H54 (cell line): ENCODE results near the gene BATF.

Experiments
- DNase-seq: peaks from one replicate; pipeline ENCODE4 v3.0.0; 2011; ENCODE audit warnings: low spot score, mixed read lengths; ENCODE audit not compliant: insufficient read length
- FAIRE-seq: peaks from 3 replicates; lab custom pipeline; 2011; peaks lifted over from hg19 to GRCh38; lab: Jason Lieb, UNC
- POLR2A ChIP-seq: IDR thresholded peaks from 2 replicates; pipeline ENCODE4 v1.6.1; 2011; ENCODE audit warnings: low read depth, mild to moderate bottlenecking, low read length

The BATF gene

DNA sequence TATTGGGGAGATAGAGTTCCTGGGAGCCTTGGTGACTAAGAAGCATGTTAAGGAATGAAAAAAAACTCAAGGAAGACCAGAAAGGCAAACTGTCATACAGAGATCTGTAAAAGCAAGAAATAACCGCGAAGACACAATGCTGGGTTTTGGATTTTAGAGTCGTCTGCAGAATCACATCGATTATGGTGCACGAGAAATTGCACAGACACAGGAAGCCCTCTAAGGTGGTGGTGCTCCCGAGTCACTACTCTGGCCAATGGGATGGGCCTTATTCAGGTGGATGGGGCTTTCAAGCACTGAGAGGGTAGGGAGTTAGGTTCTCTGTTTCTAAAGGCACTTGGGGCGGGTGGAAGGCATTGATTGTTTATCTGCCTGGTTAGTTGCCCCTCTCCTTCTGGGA, 45.9 kb downstream of the BATF start:
- no peak for DNase-seq
- no peak for FAIRE-seq
- TF ChIP-seq POLR2A = no peak

- FAIRE-seq (no peak), DNase-seq (no peak)
- TF ChIP-seq POLR2A = no peak
Measured at GRCh38 chr14:75568791-75569190, 46.5 kb downstream of the BATF start.

DNA sequence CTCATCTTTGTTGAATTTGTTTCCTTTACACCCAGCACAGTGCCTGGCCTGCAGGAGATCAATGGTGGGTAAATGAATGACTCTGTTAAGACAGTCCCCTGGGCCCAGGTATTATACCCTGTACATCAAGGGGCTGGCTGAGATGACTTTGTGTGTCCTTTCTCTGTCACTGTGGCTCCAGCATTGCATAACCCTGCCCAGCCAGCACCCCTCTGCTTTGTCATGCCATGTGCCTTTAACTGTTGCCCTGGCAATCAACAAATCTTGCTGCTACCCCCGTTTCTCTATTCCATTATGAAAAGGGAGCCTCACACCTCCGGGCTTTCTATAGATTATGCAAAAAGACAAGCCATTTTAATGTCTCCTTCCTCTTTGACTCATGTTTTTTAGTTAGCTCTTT, 48.5 kb downstream of the BATF start:
- no peak for FAIRE-seq
- no peak for TF ChIP-seq POLR2A
- DNase-seq = no peak

- no peak for TF ChIP-seq POLR2A
- DNase-seq (no peak), FAIRE-seq (no peak)
Measured at GRCh38 chr14:75572104-75572503, 49.8 kb downstream of the BATF start.

GRCh38 chr14:75577090-75577489, 54.8 kb downstream of the BATF start:
- no peak for FAIRE-seq
- TF ChIP-seq POLR2A = no peak
- DNase-seq = no peak

GRCh38 chr14:75577729-75578101, 55.4 kb downstream of the BATF start:
- no peak for TF ChIP-seq POLR2A
- DNase-seq = peak; percentile 68
- peak; percentile 76 for FAIRE-seq

DNA sequence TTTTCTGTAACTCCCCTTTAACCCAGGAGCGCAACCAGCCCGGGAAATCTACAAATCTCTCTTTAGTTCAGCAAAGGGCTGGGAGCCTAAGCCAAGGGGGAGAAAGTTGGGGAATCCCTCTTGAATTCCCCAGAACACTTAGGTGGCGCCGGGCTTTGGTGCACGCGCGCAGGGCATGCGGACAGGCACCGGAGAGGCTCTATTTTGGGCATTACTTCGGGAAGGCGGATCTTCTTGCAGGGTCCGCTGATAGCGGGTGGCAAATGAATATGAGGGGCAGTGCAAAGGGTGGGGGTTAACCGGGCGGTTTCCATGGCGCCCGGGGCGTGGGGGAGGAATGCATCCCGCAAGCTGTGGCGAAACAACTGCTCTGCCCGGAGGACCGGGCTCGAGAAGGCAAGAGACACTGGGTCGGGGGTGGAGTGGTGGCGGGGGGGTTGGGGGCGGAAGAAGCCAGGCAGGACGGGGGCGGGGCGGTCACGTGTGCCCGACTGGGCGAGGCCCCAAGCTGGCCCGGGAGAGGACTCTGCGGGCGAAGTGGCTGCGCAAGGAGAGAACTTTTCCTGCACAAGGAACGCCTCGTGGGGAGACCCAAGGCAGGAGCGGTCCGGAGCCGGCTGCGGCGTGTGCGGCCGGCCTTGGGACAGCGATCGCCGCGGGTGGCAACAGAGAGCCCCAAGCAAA, 56.0 kb downstream of the BATF start, which contains the start of gene FLVCR2:
Gene FLVCR2, plus strand, starts transcription at position 519 of the 684 bp plus-strand sequence. CDS start 353 bp downstream, outside the sequence.
- FAIRE-seq (no peak), DNase-seq (peak; percentile 59)

DNA sequence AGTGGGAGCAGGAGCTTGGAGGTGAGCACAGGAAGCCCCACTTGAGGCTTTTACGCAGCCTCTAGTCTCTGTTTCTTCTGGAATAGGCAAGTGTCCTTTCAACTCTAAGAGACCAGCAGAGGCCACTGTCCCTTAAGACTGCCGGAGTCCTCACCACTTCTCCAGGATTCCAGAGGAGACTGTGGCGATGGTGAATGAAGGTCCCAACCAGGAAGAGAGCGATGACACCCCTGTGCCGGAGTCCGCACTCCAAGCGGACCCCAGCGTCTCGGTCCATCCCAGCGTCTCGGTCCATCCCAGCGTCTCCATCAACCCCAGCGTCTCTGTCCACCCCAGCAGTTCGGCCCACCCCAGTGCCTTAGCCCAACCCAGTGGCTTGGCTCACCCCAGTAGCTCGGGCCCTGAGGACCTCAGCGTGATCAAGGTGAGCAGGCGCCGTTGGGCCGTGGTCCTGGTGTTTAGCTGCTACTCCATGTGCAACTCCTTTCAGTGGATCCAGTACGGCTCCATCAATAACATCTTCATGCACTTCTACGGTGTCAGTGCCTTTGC, 56.6 kb downstream of the BATF start:
- DNase-seq = no peak
- TF ChIP-seq POLR2A = no peak
- no peak for FAIRE-seq

More for the DNA sequence above, 56.0 kb downstream of the BATF start, which contains the start of gene FLVCR2:
- no peak for TF ChIP-seq POLR2A

GRCh38 chr14:75579338-75579864, 57.1 kb downstream of the BATF start:
- TF ChIP-seq POLR2A = no peak
- no peak for DNase-seq
- no peak for FAIRE-seq

DNA sequence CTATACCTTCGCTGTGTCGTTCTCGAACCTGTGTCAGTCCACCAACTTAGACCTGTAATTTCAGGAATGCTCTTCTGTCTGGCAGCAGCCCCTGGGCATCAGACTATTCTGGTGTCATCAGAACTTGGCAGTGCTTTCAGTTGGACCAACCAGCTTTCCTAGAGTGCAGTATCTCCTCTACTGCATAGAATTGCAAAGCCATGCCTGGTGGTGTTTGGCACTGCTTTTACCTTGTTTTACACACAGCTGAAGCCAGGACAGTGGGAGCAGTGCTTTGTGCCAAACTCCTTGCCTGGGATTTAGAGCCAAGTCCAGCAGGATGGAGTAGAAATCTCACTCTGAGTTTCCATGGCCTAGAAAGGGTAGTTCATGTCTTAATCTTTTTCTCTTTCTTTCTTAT, 57.6 kb downstream of the BATF start:
- TF ChIP-seq POLR2A = no peak
- no peak for DNase-seq
- FAIRE-seq = no peak

DNA sequence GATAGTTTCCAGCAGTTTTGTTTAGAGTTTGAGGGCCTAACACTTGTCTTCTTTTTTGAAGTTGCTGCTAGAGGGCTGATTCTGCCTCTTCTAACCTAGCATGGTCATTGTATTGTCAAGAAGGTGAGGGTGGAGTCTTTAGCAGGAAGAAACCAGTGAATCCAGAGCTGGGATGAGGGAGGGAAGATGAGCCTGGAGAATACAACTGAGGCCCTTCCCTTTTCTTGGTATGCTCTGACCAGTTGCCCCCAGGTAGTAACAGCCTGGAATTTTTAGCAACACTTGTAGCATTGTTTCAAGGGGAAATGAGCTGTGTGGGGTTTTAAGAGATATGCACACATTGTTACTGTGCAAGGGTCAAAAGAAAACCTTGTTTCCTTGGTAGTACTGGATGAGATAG, 65.1 kb downstream of the BATF start:
- no peak for FAIRE-seq
- TF ChIP-seq POLR2A = no peak
- no peak for DNase-seq

GRCh38 chr14:75589931-75590330, 67.7 kb downstream of the BATF start:
- FAIRE-seq = no peak

DNA sequence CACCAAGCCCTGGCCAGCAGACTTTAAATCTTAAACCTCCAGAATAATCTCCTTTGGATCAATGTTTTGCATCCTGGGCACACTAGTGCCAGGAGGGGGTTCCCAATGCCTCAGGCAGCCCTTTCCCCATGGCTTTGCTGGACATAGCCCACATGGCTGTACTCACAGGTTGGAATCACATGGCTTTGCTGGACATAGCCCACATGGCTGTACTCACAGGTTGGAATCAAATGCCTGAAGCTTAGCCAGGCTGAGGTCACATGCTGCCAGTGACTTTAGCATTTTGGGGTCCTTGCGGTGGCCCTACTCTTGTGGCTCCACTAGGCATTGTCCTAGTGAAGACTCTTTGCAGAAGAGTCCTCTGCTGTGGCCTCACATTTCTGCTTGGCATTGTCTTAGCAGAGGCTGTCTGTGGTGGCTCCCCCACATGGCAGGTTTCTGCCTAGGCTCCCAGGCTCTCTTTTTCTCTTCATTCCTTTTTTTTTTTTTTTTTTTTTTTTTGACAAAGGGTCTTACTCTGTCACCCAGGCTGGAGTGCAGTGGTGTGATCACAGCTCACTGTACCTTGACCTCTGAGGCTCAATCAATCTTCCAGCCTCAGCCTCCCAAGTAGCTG, 69.2 kb downstream of the BATF start:
- FAIRE-seq = no peak
- no peak for TF ChIP-seq POLR2A
- DNase-seq = no peak

More at GRCh38 chr14:75589931-75590330, 67.7 kb downstream of the BATF start:
- no peak for DNase-seq
- no peak for TF ChIP-seq POLR2A

- DNase-seq = no peak
- no peak for TF ChIP-seq POLR2A
- no peak for FAIRE-seq
Measured at GRCh38 chr14:75591987-75592575, 69.8 kb downstream of the BATF start.

DNA sequence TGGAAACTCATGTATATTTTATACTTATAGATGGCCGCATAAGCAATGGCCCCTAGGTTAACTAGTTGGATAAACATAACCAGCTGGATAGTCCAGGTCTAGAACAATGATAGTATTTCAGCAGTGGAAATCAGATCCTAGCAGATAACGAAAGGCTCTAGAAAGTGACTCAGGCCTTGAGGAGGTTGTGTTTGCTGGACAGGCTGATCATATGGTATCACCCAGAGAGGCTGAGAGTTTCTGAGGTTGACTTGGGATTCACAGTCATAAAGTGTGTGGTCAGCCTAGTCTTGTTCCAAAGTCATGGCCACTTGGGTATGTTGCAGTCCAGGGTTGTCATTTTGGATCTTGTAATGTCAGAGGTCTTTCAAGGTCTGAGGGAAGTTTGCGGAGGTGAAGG, 73.0 kb downstream of the BATF start:
- TF ChIP-seq POLR2A = no peak
- FAIRE-seq (no peak), DNase-seq (no peak)
